GM04503 (cell line): Measurements from ENCODE around the gene SZRD1.
"Not testable (repeated sequence)": the region's sequence is repeated elsewhere in the genome, so short reads cannot be mapped to it uniquely, and the experiment has no call there.

Experiments
- DNase-seq: peaks from one replicate; pipeline ENCODE4 v3.0.0-alpha.2; 2012; ENCODE audit warnings: low read depth

Gene SZRD1, protein sequence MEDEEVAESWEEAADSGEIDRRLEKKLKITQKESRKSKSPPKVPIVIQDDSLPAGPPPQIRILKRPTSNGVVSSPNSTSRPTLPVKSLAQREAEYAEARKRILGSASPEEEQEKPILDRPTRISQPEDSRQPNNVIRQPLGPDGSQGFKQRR

GRCh38 chr1:16366722-16367257 is at the start of gene SZRD1:
SZRD1 (plus strand) TSS chr1:16367242; CDS start chr1:16367258, 16 bp downstream.
- peak; percentile 96 for DNase-seq

DNA sequence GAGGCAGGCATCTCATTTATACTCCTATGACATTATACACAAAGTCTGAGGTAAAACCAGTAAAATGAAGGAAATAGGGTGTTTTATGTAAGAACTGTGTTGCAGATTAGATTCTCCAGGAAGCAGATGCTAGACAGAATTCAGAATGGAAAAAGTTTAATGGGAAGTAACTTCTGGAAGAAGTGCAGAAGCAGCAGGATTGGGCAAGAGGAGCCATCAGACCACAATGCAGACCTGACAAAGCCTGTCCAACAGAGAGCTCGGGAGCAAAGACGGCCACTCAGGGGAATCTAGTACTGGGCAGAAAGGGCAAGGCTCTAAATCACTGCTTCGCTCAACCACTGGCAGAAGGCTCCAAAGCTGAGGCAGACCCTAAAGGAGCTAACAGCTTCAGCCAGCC is 48.5 kb upstream of the SZRD1 start:
- DNase-seq = peak; percentile 16

- peak; percentile 11 for DNase-seq
Observed at GRCh38 chr1:16321176-16321867, 45.7 kb upstream of the SZRD1 start.

DNA sequence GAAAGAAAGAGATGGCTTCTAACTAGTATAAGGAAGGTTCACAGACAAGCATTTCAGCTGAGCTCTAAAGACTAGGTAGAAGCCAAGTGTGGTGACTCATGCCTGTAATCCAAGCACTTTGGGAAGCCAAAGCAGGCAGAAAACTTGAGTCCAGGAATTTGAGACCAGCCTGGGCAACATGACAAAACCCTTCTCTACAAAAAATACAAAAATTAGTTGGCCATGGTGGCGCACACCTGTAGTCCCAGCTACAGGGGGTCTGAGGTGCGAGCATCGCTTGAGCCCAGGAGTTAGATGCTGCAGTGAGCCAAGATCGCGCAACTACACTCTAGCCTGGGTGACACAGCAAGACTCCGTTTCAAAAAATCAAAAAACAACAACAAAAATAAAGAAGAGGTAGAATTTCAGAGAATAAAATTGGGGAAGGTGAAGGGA is 42.6 kb upstream of the SZRD1 start:
- DNase-seq = peak; percentile 58

- no peak for DNase-seq
Observed at GRCh38 chr1:16326833-16327404, 40.1 kb upstream of the SZRD1 start.

DNA sequence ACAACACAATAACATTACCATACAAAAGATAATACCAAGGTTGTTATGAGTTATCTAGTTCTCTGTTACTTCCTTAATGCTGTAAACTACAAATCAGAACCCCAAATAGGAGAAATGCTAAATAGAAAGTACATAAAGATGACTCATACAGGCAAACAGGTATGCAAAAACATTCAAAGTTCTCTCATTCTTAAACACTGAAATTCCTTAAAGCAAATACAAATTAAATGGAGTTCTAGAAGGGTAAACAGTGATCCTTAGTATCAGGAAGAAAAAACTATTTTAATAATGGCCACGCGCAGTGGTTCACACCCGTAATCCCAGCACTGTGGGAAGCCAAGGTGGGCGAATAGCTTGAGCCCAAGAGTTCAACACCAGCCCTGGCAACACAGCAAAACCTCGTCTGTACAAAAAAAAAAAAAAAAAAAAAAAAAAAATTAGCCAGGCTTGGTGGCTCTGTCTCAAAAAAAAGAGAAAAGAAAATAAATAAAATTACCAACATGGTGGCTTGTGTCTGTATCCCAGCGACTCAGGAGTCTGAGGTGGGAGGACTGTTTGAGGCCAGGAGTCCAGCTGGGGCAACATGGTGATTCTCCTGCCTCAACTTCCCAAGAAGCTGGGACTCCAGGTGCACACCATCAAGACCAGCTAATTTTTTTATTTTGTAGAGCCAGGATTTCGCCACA is 32.2 kb upstream of the SZRD1 start:
- DNase-seq = no peak

GRCh38 chr1:16338961-16339360 is 28.1 kb upstream of the SZRD1 start:
- DNase-seq = no peak

GRCh38 chr1:16340673-16341072 is 26.4 kb upstream of the SZRD1 start:
- DNase-seq = no peak

DNA sequence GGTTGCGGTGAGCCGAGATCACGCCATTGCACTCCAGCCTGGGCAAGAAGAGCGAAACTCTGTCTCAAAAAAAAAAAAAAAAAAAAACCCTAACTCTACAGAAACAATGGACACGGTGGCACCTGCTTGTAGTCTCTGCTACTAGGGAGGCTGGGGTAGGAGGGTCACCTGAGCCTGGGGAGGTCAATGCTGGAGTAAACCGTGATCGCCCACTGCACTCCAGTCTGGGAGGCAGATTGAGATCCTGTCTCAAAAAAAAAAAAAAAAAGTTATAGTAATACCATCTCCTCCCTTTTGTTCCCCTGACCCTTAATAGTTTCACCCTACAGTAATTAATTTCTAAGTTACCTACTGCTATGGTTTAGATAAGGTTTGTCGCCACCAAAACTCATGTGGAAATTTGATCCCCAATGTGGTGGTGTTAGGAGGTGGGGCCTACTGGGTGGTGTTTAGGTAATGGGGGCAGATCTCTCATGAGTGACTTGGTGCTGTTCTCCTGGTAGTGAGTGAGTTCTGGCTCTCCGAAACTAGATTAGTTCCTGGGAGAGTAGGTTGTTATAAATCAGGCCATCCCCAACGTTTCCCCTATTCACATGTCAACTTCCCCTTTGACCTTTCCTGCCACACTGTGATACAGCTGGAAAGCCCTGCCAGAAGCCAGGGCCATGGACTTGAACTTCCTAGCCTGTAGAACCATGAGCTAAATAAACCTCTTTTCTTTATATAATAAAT is 24.5 kb upstream of the SZRD1 start:
- no peak for DNase-seq

GRCh38 chr1:16343276-16343675 is 23.8 kb upstream of the SZRD1 start:
- DNase-seq = not testable (repeated sequence)

DNA sequence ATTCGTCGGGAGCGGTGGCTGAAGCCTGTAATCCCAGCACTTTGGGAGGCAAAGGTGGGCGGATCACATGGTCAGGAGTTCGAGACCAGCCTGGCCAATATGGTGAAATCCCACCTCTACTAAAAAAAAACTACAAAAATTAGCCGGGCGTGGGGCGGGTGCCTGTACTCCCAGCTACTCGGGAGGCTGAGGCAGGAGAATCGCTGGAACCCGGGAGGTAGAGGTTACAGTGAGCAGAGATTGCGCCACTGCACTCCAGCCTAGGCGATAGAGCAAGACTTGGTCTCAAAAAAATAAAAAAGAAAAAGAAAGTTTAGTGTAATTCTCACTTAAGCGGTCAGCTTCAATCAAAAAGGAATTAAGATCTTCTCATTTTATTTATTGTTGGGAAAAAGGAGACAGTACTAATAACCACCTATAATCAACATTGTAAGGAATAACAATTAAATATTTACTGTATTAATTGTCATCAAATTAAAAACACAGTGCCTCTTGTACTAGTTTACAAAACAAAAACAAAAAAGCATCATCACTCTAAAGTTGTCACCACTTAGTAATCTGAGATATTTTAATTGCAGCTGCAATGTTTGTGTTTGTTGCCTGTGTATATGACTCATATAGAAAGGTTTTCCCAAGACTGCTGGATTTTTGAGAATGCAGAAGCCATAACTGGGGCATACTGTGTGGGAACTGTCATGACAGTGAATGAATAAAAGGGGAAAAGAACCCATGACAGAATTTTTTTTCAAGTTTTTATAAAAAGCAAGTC is 18.4 kb upstream of the SZRD1 start:
- peak; percentile 87 for DNase-seq

DNA sequence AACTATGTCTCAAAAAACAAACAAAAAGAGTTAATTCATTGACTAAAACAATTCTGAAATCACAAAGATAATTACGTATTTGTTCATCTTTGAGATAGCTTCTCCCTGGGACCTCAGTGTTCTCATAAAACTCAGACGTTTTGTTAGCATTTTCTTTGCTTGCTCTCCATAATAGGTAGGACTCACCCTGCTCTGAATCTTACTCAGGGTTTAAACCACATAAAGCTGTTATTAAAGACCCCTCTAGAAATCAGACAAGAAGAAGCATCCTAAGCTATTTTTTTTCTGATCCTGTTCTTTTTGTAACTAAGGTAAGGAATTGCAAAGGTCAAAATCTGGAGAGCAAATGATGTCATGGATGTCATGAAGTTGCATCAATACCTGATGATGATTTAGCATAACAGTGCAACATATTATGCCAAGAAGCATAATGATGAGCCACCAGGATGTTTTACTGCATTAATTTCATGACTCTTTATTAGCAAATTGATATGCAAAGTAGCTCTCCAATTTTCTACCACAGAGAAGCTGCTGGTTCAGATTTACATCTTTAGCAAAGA is 17.1 kb upstream of the SZRD1 start:
- no peak for DNase-seq

DNA sequence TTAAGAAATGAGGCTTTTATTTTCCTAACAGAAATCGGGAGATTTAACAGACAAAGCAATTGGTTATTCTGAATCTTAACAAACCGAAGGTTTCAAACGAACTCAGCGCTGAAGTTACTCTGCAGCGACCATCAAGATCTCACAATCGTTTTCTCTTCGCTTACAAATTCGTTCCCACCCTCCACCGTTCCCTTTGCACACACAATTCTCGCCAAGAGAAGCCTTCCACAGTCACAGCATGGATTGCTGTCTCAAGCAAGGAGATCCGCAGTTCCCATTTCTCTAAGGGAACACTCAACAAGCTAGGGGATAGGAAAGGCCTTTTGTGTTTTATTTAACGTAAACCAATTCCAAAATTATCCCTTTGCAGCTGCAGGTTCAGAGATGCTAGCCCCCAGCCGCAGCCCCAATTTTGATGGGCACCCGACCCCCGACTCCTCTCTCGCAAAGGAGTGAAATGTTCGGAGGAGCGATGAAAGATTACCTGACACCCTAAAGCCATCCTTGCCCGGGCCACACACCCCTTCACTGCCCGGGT is 15.5 kb upstream of the SZRD1 start:
- DNase-seq = no peak

GRCh38 chr1:16351994-16352841 is 14.8 kb upstream of the SZRD1 start, which contains the start of gene FBXO42:
FBXO42 (minus strand) TSS chr1:16352480; CDS start chr1:16315418, 37,062 bp downstream.
- no peak for DNase-seq

- no peak for DNase-seq
Observed at GRCh38 chr1:16352842-16353535, 14.1 kb upstream of the SZRD1 start.

- DNase-seq = no peak
Observed at GRCh38 chr1:16354619-16355018, 12.4 kb upstream of the SZRD1 start.

DNA sequence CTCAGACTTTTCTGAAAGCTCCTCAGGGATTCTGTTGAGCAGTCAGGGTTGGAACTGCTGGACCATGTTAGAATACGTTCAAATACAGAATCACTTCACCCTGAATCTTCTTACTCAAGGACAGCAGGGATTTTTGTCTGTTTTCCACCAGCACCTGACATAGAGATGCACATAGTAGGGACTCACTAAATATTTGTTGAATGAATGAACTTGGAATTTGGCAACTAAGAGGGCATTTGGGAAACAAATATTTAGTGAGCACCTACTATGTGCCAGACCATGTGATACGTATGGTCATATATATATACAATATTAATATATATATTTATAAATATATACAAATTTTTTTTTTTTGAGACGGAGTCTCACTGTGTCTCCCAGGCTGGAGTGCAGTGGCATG is 10.2 kb upstream of the SZRD1 start:
- DNase-seq = no peak

GRCh38 chr1:16365146-16365498 is 1.9 kb upstream of the SZRD1 start:
- peak; percentile 67 for DNase-seq
